Middle frontal gyrus (tissue), 1 donor: ENCODE measurements around the gene PRRT1B.
"Not testable (repeated sequence)": the region's sequence is repeated elsewhere in the genome, so short reads cannot be mapped to it uniquely, and the experiment has no call there.

Experiments
- DNase-seq: peaks from one replicate; pipeline ENCODE4 v3.0.0-alpha.2; 2015; ENCODE audit warnings: low spot score; ENCODE audit errors: extremely low spot score

Gene PRRT1B

GRCh38 chr9:131549186-131549585 is 3.9 kb downstream of the PRRT1B start:
- not testable (repeated sequence) for DNase-seq

GRCh38 chr9:131550465-131550864 is 5.1 kb downstream of the PRRT1B start:
- DNase-seq: not testable (repeated sequence)

- no peak for DNase-seq
Measured at GRCh38 chr9:131552030-131552429, 6.7 kb downstream of the PRRT1B start.

GRCh38 chr9:131554087-131554842 is 8.9 kb downstream of the PRRT1B start:
- no peak for DNase-seq

- no peak for DNase-seq
Measured at GRCh38 chr9:131554843-131555351, 9.6 kb downstream of the PRRT1B start.

- DNase-seq: no peak
Measured at GRCh38 chr9:131555841-131556673, 10.7 kb downstream of the PRRT1B start.

GRCh38 chr9:131557855-131558548 is 12.7 kb downstream of the PRRT1B start:
- no peak for DNase-seq

- no peak for DNase-seq
Measured at GRCh38 chr9:131559421-131560000, 14.2 kb downstream of the PRRT1B start.

GRCh38 chr9:131562032-131562959 is 17.0 kb downstream of the PRRT1B start:
- no peak for DNase-seq

- DNase-seq: no peak
Measured at GRCh38 chr9:131565369-131565768, 20.0 kb downstream of the PRRT1B start.

- no peak for DNase-seq
Measured at GRCh38 chr9:131566158-131566557, 20.8 kb downstream of the PRRT1B start.

- no peak for DNase-seq
Measured at GRCh38 chr9:131567910-131568309, 22.6 kb downstream of the PRRT1B start.

- no peak for DNase-seq
Measured at GRCh38 chr9:131574730-131575640, 29.7 kb downstream of the PRRT1B start.

- no peak for DNase-seq
Measured at GRCh38 chr9:131575946-131576853, 30.9 kb downstream of the PRRT1B start.

- no peak for DNase-seq
Measured at GRCh38 chr9:131577005-131578000, 32.0 kb downstream of the PRRT1B start.

GRCh38 chr9:131578021-131578420 is 32.7 kb downstream of the PRRT1B start:
- DNase-seq: no peak
